Right lobe of liver (tissue), 4 donors: Measurements from ENCODE around the gene HLA-DMA.

Experiments used
- CTCF ChIP-seq, 4 donors: fragments of 200-600 bp in 3 of 4; fragments of 450-650 bp in 1 of 4; IDR thresholded peaks; one replicate each; pipeline versions ENCODE4 v1.5.1 to v1.8.0; 2016 to 2022; ENCODE audit warnings: antibody characterized with exemption in 4 of 4, mild to moderate bottlenecking in 2 of 4
- POLR2A ChIP-seq: fragments of 450-650 bp; IDR thresholded peaks from one replicate; pipeline ENCODE4 v1.6.1; 2017; ENCODE audit warnings: antibody characterized with exemption, mild to moderate bottlenecking
- donor health status: DM: no; HTN: no; CAD: no.
- donor health status: DM: no; HTN: no; CAD: no.
- donor health status: DM: no; HTN: yes; CAD: no.

DNA sequence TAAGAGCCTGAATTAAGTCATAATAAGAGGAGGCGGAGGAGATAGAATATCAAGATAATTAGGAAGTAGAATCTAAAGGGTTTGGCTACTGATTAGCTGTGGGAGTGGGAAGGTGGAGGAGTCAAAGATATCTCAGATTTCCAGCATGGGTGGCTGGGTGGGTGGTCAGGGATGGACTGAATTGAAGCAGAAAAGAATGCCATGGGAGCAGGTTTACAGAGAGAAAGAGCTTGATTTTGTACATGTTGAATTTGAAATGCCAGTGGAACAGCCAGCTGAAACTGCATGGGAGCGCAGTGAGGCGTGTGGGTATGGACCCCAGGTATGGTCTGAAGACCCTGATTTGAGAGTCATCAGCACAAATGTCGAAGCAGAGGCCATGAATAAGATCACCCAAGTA is 1.4 kb upstream of the HLA-DMA start:
- TF ChIP-seq CTCF (IDR thresholded peaks at IDR 0.05): no peak
- TF ChIP-seq POLR2A: no peak
